GM19351 (cell line): ENCODE data around the gene BMAL1.
"Not testable (repeated sequence)": the region's sequence is repeated elsewhere in the genome, so short reads cannot be mapped to it uniquely, and the experiment has no call there.

Experiments
- ATAC-seq: cut with Tn5 transposase; IDR thresholded peaks from one replicate; pipeline ENCODE4 v1.9.1; 2021; ENCODE audit warnings: mild to moderate bottlenecking, moderate library complexity; ENCODE audit not compliant: unreplicated experiment

BMAL1 gene

GRCh38 chr11:13436836-13437235, 159.2 kb downstream of the BMAL1 start:
- ATAC-seq = not testable (repeated sequence)
